ENCODE data around the gene ZFR2.

The ZFR2 gene

DNA sequence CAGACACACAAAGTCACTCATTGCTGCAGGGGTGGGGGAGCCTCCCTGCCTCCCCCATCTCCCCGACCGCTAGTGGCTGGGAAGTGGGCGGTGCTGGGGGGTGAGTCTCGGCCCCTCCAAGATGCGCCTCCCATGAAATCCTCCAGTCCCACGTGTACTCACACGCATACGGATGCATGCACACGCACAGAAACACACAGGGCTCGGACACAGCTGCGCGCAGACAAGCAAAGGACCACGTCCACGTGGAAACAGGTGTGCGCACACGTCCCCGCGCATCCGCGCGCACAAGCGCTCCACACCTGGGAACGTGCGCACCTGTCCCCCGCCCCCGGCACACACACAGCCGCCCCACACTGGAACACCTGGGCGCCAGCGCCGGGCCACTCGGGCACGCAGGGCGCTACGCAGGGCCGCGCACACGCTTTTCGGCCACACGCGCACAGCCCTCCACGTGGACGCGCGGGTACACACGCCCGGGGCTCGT, 83.3 kb downstream of the ZFR2 start:
- DNase-seq, result no peak

DNA sequence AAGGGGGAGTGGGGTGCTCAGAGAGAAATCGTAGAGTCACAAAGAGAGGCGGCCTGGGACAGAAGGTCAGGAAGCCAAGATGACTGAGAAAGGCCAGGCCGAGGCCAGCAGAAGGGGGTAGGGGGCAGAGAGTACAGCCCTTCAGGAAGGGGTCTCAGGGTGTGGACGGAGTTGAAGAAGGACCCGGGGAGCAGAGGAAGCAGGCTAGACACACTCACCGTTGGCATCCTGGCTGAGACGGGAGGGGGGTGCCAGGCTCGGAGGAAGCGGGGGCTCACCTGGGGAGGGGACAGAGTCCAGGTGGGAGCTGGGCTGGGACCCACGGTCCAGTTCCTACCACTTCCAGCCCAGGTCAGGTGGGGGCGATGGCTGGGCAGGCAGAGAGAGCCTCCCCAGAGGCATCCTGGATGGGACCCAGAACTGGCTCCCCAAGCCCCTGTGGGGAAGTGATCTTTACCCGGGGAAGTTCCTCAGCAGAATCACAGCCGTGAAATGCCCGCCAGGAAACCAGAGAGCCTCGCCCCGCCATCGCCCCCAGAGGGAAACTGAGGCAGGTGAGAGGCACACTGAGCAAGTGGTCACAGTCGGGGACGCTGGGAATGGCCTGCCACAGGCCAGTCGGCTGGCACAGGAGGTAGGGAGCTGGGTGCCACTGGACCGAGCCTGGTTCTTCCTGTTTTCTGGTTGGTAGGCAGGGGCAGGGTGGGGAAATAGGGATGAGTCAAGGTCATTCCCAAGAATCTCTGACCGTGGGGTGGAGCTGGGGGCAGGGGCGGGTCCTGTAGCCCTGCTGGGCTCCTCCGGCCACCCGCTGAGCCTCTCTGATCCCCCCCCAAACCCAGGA, 84.0 kb downstream of the ZFR2 start:
- DNase-seq, result no peak

DNA sequence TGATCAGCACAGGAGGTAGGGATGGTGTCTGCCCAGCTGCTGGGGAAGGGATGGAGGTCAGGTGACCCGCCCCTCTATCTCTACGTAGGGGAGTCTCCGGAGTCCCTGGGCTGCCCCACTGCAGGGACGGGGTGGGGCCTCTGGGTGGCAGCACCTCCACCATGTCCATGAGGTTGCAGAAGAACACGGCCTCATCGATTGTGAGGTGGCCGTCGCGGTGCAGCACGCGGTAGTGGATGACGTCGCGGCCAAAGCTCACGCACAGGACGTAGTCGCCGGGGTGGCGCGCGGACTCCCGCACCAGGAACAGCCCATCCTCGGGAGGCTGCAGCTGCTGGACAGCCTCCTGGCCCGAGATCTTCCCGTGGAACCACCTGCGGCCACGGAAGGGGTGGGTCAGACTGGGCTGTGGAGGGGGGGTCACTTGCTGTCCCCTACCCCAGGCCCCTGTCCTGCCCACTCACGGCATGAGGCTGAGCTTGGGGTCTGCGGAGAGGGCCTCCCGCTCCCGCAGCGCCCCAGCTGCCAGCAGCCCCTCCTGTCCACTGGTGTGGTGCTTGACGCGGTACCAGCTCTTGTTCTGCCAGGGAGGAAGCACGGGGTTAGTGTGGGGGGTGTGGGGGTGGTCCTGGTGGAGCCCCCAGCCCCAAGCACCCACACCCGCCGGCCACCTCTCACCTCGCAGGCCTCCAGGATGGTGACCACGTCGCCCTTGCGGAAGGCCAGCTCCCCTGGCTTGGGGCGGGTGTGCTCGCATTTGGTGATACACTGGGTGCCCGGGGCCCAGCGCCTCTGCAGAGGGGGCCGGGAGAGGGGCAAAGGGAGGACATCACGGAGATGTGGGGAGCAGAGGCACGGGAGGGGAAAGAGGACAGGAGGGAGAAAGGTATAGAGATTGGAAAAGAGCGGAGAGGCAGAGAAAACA, 84.9 kb downstream of the ZFR2 start:
- no peak for DNase-seq

DNA sequence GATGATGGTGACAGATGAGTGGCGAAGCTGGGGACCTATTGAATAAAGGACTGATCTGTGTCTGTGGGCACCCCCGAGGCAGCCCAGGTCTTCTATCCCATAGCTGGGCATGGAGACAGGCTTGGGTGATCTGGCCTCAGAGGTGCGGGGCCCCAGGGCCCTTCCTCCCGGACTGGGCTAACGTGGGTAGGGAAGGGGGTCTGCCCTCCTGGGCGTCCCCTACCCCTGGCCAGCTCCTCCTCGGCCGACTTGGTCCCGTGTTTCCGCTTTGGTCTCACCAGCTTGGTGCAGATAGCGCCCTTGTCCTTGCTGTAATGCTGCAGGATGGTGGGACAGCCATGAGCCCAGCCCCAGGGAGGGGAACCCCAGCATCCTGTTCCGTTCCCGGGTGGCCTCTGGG, 85.9 kb downstream of the ZFR2 start:
- no peak for DNase-seq

DNA sequence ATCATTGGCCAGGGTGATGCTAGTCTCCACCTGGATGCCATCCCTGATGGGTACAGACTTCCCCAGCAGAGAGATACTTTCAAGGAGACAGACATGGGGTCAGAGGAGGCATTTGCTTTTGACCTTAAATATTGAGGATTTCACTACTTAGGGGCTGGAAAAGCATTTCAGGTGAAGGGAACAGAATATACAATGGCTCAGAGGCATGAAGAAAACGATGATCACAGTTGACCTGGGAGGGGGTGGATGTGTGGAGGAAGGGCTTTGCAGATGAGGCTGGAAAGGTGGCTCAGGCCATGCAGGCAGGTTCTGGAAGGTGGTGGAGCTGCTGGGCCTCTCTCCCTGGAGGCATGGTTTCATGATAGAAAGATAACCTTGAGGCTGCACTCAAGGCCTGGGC, 86.5 kb downstream of the ZFR2 start:
- no peak for DNase-seq

DNA sequence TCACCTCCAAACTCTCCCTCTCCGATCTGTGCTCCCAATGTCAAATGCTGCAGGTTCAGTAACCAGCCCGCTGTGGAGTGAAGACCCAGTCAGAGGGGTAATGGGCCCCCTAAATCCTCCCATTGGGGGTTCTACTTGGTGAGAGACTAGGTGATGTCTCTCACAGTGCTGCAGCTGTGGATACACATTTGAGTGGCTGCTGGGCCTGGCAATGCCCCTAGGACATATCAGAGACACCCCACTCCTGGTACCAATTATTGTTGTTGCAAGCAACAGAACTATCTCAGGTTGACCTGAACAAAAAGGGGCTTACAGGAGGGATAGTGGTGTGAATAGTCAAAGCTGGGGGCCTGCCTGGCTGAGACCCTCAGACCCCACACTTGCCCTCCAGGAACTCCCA, 87.2 kb downstream of the ZFR2 start:
- no peak for DNase-seq

DNA sequence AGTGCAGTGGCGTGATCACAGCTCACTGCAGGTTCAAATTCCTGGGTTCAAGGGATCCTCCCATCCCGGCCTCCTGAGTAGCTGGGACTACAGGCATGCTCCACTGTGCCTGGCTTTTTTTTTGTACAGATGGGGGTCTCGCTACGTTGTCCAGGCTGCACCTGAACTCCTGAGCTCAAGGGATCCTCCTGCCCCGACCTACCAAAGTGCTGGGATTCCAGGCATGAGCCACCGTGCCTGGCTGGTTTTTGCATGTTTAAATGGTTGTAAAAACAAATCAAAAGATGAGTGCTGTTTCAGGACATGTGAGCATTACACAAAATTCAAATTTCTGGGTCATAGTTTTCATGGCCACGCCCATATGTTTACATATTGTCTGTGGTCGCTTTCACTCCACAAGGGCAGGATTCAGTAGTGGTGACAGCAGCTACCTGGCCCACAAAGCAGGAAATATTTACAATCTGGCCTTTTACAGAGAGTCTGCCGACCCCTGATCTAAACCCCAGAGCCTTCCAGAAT, 88.0 kb downstream of the ZFR2 start:
- DNase-seq, result no peak

DNA sequence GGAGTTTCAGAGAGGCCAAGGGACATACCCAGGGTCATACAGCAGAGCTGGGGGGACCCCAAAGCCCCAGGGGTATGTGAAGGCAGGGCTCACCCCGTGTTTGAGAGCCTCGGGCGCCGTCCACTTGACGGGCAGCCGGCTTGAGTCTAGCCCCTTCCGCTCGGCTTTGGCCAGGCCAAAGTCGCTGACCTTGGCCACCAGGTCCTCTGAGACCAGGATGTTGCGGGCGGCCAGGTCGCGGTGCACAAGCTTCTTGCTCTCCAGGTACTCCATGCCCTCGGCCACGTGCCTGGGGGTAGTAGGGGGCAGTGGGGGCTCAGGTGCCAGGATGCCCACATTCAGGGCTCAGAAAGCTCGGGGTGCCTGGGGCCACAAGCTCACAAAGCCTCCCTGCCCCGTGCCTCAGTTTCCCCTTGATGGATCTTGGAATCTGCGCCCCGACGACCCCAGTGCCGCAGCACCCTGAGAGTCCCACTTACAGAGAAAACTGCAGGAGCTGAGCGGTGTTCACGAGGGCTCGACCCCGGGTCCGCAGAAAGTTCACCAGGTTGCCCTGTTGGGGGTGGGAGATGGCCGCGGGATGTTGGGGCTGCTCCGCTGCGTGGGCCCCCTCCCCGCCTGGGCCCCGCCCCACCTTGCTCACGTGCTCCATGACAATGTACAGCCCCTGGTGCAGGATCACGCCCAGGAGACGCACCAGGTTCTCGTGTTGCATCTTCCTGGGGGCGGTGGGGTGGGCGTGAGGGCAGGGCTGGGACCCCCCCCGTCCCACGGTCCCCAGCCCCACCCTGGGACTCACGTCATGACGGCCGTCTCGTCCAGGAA, 89.7 kb downstream of the ZFR2 start:
- DNase-seq, result no peak

DNA sequence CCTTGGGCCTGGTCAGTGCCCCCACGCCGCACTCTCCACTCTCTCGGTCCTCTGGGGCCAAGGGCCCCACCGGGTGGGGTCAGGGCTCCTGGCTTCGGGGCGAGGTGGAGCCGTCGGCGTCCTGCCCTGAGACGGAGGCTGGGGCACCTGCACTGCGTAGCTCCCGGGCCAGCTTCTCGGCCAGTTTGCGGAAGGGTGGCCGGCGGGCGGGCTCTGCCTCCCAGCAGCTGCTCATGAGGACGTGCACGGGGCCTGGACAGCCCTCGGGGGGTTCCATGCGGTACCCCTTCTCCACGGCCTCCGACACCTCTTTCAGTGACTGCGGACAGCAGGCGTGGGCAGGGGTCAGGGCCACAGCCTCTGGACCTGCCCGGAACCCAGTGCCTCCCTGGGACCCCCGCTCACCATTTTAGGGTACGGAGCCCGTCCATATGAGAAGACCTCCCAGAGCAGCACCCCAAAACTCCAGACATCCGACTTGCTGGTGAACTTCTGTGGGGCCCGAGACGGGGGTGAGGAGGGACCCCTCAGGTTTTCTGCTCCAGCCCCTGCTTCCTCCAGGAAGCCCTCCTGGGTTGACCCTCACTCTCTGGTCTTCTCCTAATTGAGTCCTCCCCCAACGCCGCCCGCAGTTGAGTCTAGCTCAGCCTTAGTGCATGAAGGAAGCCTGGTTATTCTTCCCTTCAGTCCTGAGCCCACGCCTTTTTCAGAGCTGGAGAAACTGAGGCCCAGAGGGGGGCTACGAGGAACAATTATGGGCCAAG, 90.6 kb downstream of the ZFR2 start:
- no peak for DNase-seq

DNA sequence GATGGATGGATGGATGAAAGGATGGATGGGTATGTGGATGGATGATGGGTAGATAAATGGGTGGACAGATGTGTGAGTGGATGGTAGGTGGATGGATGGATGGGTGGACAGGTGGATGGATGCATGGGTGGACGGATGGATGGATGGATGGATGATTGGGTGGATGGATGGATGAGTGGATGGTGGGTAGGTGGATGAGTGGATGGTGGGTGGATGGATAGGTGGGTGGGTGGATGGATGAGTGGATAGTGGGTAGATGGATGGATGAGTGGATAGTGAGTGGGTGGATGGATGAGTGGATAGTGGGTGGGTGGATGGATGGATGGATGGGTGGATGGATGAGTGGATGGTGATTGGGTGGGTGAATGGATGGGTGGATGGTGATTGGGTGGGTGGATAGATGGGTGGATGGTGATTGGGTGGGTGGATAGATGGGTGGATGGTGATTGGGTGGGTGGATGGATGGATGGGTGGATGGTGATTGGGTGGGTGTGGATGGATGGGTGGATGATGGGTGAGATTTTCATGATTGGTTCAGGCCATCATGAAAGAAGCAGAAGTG, 92.3 kb downstream of the ZFR2 start:
- DNase-seq, result no peak

DNA sequence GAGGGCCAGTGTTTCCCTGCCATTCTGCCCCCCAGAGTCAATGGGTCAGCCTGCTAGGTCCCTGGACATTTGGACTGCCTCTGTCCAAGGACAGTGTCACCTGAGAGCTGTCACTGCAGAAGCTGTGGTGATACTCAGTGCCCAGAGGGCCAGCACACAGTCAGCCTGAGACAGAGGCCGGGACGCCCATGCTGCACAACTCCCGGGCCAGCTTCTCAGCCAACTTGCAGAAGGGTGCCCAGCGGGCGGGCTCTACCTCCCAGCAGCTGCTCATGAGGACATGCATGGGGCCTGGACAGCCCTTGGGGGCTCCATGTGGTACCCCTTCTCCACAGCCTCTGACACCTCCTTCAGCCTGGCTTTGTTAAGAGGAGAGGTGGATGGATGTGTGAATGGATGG, 93.0 kb downstream of the ZFR2 start:
- no peak for DNase-seq

DNA sequence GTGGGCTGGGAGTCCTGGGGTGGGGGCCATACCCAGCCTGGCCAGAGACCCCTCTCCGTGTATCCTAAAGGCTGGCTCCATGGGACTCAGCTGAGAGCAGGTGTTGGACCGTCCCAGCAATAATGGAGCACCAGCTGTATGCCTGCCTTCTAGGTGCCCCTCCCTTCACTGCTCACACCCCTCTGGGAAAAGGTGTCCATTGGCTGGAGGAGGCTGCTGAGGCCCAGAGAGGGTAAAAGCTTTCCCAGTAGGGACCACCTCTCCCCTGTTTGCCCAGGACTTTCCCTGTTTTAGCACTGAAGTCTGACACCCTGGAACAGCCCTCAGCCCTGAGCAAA, 93.5 kb downstream of the ZFR2 start:
- no peak for DNase-seq

DNA sequence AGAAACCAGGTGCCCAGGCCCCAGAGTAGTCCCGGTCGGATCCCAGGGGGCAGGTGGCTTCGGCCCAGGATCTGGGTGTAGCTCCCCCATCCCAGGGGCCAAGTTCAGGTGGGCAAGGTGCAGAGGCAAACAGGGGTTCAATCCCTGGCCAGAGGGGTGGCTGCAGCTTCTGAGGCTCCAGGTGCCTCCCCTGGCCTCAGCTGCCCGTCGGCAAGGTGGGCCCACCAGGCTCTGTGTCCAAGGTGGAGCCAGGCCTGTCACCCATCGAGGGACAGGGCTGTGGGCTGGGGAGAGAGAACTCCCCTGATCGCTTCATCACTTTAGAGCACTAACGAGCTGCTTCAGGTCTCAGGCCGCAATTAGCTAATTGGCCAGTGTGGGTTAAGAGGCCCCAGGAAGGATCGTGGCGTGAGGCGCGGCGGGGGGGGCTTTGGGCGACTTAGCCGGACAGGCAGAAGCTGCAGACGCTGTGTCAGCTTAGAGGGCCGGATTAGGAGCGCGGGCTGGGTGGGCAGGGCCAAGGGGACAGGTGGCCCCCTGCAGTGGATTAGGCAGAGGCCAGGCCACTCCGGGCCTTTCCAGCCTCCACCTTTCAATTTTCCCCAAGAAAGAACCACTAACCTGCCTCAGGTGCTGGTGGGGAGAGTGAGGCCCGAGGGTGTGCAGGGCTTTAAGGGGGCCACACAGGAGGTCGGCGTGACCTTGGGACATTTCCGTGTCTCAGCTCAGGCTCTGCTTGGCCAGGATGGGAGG, 94.0 kb downstream of the ZFR2 start:
- no peak for DNase-seq

DNA sequence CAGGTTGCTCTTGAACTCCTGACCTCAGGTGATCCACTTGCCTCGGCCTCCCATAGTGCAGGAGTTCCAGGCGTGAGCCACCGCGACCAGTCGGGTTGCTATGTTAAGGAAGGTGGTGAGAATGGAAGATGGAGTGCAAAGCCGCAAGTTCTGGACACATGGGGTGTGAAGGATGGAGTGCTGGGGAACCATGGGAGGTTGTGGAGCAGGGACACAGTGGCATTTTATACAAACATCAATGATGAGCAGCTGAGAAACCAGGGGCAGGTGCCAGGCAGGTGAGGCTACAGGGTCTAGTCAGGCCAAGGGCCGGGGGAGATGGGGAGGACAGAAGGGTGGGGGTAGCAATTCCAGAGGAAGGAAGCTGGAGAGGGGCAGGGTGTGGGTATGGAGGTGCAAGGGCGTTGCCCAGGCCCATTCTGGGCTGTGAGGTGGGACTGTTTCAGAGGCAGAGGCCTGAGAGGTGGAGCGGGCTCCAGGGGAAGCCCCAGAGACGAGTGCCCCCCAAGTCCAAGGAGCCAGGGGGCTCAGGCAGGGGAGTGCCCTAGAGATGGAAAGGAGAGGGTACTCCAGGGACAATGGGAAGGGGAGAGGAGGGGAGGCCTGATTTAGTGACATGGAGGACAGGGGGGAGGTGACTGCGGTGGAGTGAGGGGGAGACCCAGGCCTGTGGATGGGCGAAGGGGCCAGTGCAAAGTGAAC, 94.9 kb downstream of the ZFR2 start:
- no peak for DNase-seq

DNA sequence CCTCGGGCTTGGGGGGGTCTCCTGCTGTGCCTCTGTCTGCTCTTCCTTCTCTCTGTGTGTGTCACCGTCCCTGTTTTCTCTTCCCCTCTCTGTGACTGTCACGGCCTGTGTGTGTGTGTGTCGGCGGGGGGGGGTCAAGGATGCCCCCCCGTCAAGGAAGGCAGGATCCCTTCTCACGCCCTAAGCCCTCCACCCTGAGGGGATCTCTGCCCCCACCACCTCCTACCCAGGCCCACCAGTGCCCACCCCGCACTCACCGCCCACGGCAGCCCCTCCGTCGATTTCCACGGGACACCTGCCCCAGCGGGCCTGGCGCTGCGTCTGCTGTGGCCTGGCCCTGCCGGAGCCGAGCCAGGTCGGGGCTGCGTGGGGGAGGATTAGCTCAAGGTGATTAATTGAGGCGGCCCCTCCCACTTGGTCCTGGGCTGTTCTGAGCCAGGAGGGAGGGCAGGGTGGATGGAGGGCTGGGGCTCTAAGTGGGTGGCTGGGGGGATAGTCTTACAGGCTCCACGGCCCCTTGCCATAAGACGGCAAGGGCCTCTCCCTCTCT, 96.9 kb downstream of the ZFR2 start, which contains the start of gene RAX2:
Gene RAX2 (minus strand): TSS at position 323 of the 550 bp plus-strand sequence. CDS start 486 bp downstream, outside the sequence.
- DNase-seq, result no peak

DNA sequence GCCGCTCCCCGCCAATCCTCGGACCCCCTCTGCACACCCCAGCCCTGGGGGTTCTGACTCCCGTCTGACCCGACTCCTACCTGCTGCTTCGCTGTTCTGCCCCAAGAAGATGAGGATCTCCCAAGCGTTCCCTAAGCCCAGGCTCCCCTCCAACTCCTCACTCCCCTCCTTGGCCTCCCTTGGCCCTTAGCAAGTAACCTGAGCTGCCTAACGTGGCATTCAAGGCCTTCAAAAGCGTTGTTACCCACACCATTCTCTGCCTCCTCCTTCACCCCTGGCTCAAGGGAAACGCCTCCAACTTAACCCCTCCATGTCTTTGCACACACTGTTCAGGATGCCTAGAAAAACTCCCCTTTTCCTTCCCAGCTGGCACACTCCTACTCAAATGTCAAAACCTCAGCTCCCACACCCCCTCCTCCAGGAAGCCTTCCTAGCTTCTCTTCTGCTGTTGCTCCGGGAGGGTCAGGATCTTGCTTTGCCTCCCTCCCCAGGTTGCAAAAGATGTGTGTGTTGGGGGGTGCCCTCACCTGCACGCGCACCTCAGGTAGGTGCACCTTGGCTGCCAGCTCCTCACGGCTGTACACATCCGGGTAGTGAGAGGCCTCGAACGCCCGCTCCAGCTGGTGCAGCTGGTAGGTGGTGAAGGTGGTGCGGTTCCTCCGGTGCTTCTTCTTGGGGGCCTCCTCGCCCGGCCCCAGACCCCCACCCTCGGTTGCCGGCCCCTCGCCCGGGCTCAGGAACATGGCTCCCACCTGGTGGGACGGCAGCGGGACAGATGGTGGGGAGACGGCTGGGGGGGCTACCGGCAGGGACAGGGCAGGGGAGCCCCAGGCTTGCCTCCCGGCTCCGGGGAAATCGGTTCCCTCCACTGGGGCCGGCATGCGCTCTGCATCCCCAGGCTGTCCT, 97.6 kb downstream of the ZFR2 start:
- no peak for DNase-seq

DNA sequence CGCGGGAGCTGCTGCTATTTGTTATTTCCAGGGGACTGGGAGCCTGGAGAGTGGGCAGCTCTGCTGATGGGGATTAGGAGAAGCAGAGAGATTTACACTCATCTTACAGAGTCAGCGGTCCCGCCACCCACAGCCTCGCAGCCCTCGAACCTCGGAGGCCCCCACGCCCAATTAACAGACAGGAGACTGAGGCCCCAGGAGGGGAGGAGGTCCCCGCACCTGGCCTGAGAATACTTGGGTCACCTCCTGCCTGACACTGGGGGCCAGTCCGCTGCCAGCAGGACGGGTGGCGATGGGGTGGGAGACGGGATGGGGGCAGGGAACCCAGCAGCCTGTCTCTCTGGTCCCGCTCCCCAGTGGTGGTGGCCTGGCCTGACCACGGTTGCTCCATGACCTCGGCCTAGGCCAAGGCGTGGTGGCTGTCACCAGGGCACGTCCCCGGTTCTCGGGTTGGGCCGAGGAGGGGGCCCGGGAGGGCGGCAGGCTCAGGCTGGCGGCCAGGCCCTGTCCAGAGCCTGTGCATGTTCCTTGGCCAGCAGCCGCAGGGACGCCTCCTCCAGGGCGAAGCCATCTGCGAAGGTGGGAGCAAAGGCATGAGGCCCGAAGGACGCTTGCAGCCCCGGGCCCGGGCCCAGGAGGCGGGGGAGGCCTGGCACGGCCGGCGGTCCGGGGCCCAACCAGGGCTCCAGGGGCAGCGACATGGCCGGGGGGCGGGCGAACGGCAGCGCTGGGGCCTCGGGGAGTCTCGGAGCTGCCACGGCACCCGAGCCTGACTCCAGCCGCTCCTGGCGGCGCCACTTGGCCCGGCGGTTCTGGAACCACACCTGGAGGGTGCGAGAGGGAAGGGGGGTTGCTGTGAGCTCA, 98.5 kb downstream of the ZFR2 start:
- DNase-seq, result no peak

DNA sequence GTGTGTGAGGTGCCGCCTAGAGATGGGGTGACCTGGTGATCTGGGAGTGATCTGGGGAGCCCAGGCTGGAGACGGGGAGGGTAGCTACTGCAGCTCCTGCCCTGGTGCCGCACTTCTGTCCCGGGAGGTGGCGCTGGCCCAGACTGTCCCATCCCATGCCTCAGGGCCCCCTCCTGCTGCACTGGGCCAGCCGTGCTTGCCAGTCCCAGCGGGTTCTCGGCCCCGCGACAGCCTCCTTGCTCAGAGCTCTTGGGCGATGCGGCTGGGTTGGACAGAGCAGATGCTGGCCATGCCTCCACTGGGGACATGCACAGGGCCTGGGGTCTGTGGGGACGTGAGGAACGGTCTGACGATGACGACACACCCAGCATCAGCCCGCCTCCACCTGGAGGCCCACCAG, 99.3 kb downstream of the ZFR2 start:
- no peak for DNase-seq

Measured in SIG-M5 (cell line).